K562 (cell line): ENCODE data around the gene BAIAP3. TPM values are rescaled to one million over a fixed set of nuclear protein-coding genes. Genes with fewer than 3 reads are reported as not detected.

Source experiments
- ARID3A ChIP-seq: IDR thresholded peaks from 2 replicates; pipeline ENCODE4 v1.6.1; 2012; ENCODE audit warnings: low read depth, low read length, improper control_type of control experiment, borderline replicate concordance
- CREM ChIP-seq: IDR thresholded peaks from 2 replicates; pipeline ENCODE4 v1.6.1; 2014; ENCODE audit warnings: antibody characterized with exemption, low read depth
- CTBP1 ChIP-seq: fragments of 450-650 bp; IDR thresholded peaks from 2 replicates; pipeline ENCODE4 v1.6.1; 2016; ENCODE audit warnings: borderline replicate concordance
- CXXC5 ChIP-seq: fragments of 250-450 bp; sonication (Bioruptor Pico); IDR thresholded peaks from 2 replicates; pipeline ENCODE4 v1.8.0; 2022; ENCODE audit warnings: inconsistent platforms, mild to moderate bottlenecking, moderate library complexity
- ETV1 ChIP-seq: fragments of 450-650 bp; conservative IDR thresholded peaks from 2 replicates; pipeline ENCODE4 v1.6.1; 2016; ENCODE audit warnings: missing genetic modification characterization, control low read depth, low read depth, missing compliant biosample characterization
- GABPB1 ChIP-seq: sonication (generic); formaldehyde crosslinking; IDR thresholded peaks from 2 replicates; pipeline ENCODE4 v1.8.0; 2022; ENCODE audit warnings: mild to moderate bottlenecking, missing genetic modification reagents
- NFRKB ChIP-seq: fragments of 450-650 bp; IDR thresholded peaks from 2 replicates; pipeline ENCODE4 v1.6.1; 2016; ENCODE audit warnings: low read depth
- POLR3G ChIP-seq: IDR thresholded peaks from 2 replicates; pipeline ENCODE4 v1.6.1; 2011; ENCODE audit not compliant: insufficient read length, insufficient replicate concordance; ENCODE audit errors: extremely low read depth
- REST ChIP-seq, 2 experiments: fragments of 450-650 bp; formaldehyde crosslinking in 1 of 2; IDR thresholded peaks; 2 replicates each; pipeline versions ENCODE4 v1.4.0 to v1.6.1; 2014 to 2020; ENCODE audit warnings: mild to moderate bottlenecking in 2 of 2, borderline replicate concordance in 1 of 2, low read depth in 1 of 2
- TEAD1 ChIP-seq, 2 experiments: fragments of 450-650 bp in 1 of 2; sonication (generic) in 1 of 2; formaldehyde crosslinking; IDR thresholded peaks; 2 replicates each; pipeline versions ENCODE4 v1.4.0 to v1.8.0; 2020 to 2022; ENCODE audit warnings: mild to moderate bottlenecking in 2 of 2, missing genetic modification reagents in 1 of 2
- ZKSCAN3 ChIP-seq: fragments of 250-450 bp; sonication (Bioruptor Pico); IDR thresholded peaks from 2 replicates; pipeline ENCODE4 v1.4.0; 2020
- ZNF512 ChIP-seq: IDR thresholded peaks from 2 replicates; pipeline ENCODE4 v1.6.1; 2016; ENCODE audit warnings: missing genetic modification characterization, missing compliant biosample characterization
- ZNF740 ChIP-seq, 3 experiments: fragments of 200-800 bp in 1 of 3; sonication (Bioruptor generic) in 1 of 3; sonication (generic) in 1 of 3; formaldehyde crosslinking in 1 of 3; IDR thresholded peaks; 2 replicates each; pipeline versions ENCODE4 v1.6.1 to v1.8.0; 2016 to 2022; ENCODE audit warnings: mild to moderate bottlenecking in 2 of 3, missing compliant biosample characterization in 2 of 3, missing genetic modification characterization in 2 of 3, missing genetic modification reagents in 1 of 3
- ZZZ3 ChIP-seq: fragments of 450-650 bp; IDR thresholded peaks from 2 replicates; pipeline ENCODE4 v1.6.1; 2016; ENCODE audit warnings: antibody characterized with exemption, mild to moderate bottlenecking, moderate library complexity
- polyA plus RNA-seq, 8 experiments: library from polyadenylated mRNA; depleted of rRNA in 4 of 8; stranded (reverse) in 5 of 8; unstranded in 3 of 8; fragments of >200 nt; fragmentation: Nextera tagmentation in 2 of 8; fragmentation: Illumina TruSeq in 1 of 8; extraction: Ambion mirVana in 2 of 8; extraction: Trizol in 1 of 8; gene quantifications; 2 replicates each; pipeline versions ENCODE4 v1.2.1 to v1.2.3, GENCODE V29; 2011 to 2014; ENCODE audit warnings: inconsistent platforms in 1 of 8, missing spikeins in 1 of 8
- total RNA-seq, 7 experiments: library from RNA; depleted of rRNA in 6 of 7; stranded (reverse); fragments of >200 nt in 6 of 7; fragmentation: Illumina TruSeq in 2 of 7; extraction: Trizol in 2 of 7; gene quantifications; 2 replicates each; pipeline versions ENCODE4 v1.2.1 to v1.2.3, GENCODE V29; 2011 to 2021; ENCODE audit warnings: low replicate concordance in 1 of 7

The BAIAP3 gene
- total and polyA plus RNA-seq, 9 of the 15 experiments (the other 6 are each of a cell fraction or from before 2014, with no cell fraction given) = 0.03 to 4.5 (median 0.57) TPM; not detected in 1

GRCh38 chr16:1297018-1297696 is 36.3 kb upstream of the BAIAP3 start (continued):
- TF ChIP-seq GABPB1 (CRISPR knock-in tag) (no peak), ARID3A (no peak), NFRKB (peak; percentile 40; the same call in 1 of the 2 replicates), REST (IDR thresholded peaks at IDR 0.05; ENCODE audit: borderline replicate concordance) (peak; percentile 11; the same call in 1 of the 2 replicates), REST (CRISPR knock-in tag; IDR thresholded peaks at IDR 0.05; ENCODE audit: low read depth) (no peak), ZNF740 (CRISPR knock-in tag; IDR thresholded peaks at IDR 0.05) (no peak), ZNF740 (tag; IDR thresholded peaks at IDR 0.05) (no peak), ZNF512 (no peak), ZKSCAN3 (CRISPR knock-in tag) (no peak), CREM (0 out of 2 replicates have a peak, but pooled peaks have one; percentile 3), TEAD1 (CRISPR knock-in tag; IDR thresholded peaks at IDR 0.05) (0 out of 4 replicates have a peak, but pooled peaks of 1 of the 2 experiments have one; percentile 28), CXXC5 (peak; percentile 38; the same call in 1 of the 2 replicates), ETV1 (peak; percentile 73), POLR3G (no peak), ZZZ3 (no peak), CTBP1 (peak; percentile 97)
